ENCODE data around the gene ALX1. TPM values are rescaled to one million over a fixed set of nuclear protein-coding genes. Genes with fewer than 3 reads are reported as not detected.

Gene ALX1
- not detected for total RNA-seq

DNA sequence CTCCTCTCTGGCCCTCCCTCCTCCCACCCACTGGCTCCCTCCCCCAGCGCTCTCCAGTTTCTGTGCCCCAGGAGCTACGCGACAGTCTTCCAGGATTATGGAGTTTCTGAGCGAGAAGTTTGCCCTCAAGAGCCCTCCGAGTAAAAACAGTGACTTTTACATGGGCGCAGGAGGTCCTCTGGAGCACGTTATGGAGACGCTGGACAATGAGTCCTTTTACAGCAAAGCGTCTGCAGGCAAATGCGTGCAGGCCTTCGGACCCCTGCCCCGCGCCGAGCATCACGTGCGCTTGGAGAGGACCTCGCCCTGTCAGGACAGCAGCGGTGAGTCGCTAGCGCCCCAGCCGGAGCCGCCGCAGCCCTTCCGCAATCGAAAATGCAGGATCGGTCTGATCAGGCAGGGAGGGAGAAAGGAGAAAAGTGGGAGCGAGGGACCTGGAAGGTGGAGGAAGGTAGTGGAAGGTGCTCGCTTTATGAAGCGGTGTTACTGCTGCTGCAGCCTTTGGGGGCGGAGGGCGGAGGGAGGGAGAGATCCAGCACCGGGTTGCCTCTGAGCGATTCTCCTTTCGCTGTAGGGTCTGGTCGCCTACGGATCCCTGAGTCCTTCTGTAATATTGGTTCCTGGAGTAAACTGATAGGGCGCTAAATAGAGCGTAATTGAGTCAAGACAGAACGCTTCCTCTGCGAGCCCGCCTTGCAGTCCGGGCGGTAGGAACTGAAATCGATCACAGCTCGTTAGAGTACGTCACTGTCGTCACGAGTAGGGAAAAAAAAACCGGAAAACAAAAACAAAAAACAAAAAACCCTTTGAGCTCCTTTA lies at the start of gene ALX1:
Gene ALX1 (plus strand): TSS at position 56 of the 819 bp plus-strand sequence. CDS start 42 bp downstream, at position 98.

Other genes with a start within 250 kb of the ALX1 start
- not detected for gene TSPAN19, start 243.9 kb upstream of the ALX1 start, total RNA-seq
- gene LRRIQ1, start 243.9 kb upstream of the ALX1 start, total RNA-seq, result not detected